Measurements from ENCODE around the gene PPM1A. TPM values are rescaled to one million over a fixed set of nuclear protein-coding genes. Genes with fewer than 3 reads are reported as not detected.

The PPM1A gene
- total and polyA plus RNA-seq, 2 of the 8 experiments (the other 6 are each of a cell fraction or from before 2014, with no cell fraction given), result 14.0 to 51.2 TPM

DNA sequence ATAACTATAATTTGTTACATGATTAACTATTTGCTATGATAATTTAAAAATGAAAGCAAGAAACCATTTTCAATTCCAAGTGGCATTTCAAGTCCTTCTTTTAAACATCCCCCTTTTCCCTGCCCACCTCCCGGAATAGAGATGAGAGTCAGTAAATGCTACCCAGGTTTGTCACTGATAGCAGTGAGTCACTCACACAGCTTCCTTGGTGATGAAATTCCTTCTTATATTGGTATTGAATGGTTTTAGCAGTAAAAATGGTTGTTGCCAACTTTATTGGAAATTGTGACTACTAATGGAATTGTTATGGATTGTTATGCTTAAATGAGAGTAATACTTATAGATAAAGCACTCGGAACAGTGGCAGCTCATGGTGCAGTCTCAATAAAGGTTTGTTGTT is 90.5 kb downstream of the PPM1A start:
- no peak overlapping the region for H3K56ac ChIP-seq (replicated peaks; ENCODE audit: insufficient read length, low read depth, low read length)
- ChIA-PET POLR2A (ENCODE audit: partially characterized antibody) (no interaction called here), CTCF (ENCODE audit: partially characterized antibody) (interaction anchor here (0.9 to 2.9 kb wide), 5 partner anchors 9 to 19 kb away, joined by 3 to 22 read pairs (median 5); no protein-coding TSS in a partner anchor)
- H2BK20ac ChIP-seq (ENCODE audit: low read length), result no peak overlapping the region
- H3K18ac ChIP-seq (ENCODE audit: extremely low read depth, low read length), result no peak overlapping the region
- no peaks in the 10 kb centered on the region for H3K4me1 ChIP-seq (replicated peaks in 1 of 4; ENCODE audit: control insufficient read depth in 3 of 4, insufficient read depth in 4 of 4, low read length in 3 of 4)
- no peak overlapping the region for H2AFZ ChIP-seq (ENCODE audit: low read length)
- H3K27me3 ChIP-seq (replicated peaks in 1 of 4; ENCODE audit: control insufficient read depth in 3 of 4, extremely low read depth in 1 of 4, insufficient read depth in 3 of 4, low read length in 3 of 4), result no peaks in the 10 kb centered on the region
- H3K27ac ChIP-seq (ENCODE audit: low read depth, low read length), result no peak overlapping the region
- WGBS, 2 experiments (ENCODE audit: extremely low coverage in 1 of 2, insufficient coverage in 1 of 2, insufficient read length in 1 of 2, insufficient replicate concordance in 2 of 2, low coverage in 1 of 2, low lambda C conversion rate in 2 of 2, missing lambda C conversion rate in 1 of 2), result 95% methylated on average over 2 of the region's 2 CpGs; no CpG with 5 or more reads in 1 of the 2 experiments
- no peaks in the 10 kb centered on the region for H3K79me2 ChIP-seq (ENCODE audit: control insufficient read depth in 1 of 2, insufficient read depth in 2 of 2, low read length in 2 of 2)
- H3K9me3 ChIP-seq (ENCODE audit: insufficient read depth in 2 of 2, low read depth in 1 of 2, low read length in 1 of 2), result no peaks in the 10 kb centered on the region
- H3K4me2 ChIP-seq (ENCODE audit: insufficient read depth in 1 of 2, low read depth in 2 of 2, low read length in 2 of 2), result no peak overlapping the region
- H4K91ac ChIP-seq (replicated peaks; ENCODE audit: insufficient read length, low read length), result no peak overlapping the region
- no peak overlapping the region for H2BK15ac ChIP-seq (ENCODE audit: low read length)
- DNase-seq (ENCODE audit: low read depth in 1 of 2, low spot score in 2 of 2) (no peak), FAIRE-seq (no peak)
- H2BK120ac ChIP-seq (replicated peaks; ENCODE audit: low read depth, low read length), result no peak overlapping the region
- H3K23ac ChIP-seq (ENCODE audit: insufficient read length), result no peak overlapping the region
- no peaks in the 10 kb centered on the region for H3K79me1 ChIP-seq (ENCODE audit: low read depth, low read length)
- H2AK5ac ChIP-seq (ENCODE audit: low read depth, low read length), result no peak overlapping the region
- TF ChIP-seq SP4 (IDR thresholded peaks at IDR 0.05; ENCODE audit: low read length), result no peak
- TF ChIP-seq TAF1 (IDR thresholded peaks at IDR 0.05; ENCODE audit: low read depth, low read length), result no peak
- no peak for TF ChIP-seq CBX5 (IDR thresholded peaks at IDR 0.05; ENCODE audit: low read depth, low read length)
- no peak for TF ChIP-seq SAP30 (IDR thresholded peaks at IDR 0.05; ENCODE audit: insufficient read depth, insufficient replicate concordance, low read length)
- no peak for TF ChIP-seq JUN (IDR thresholded peaks at IDR 0.05; ENCODE audit: low read depth, low read length)
- TF ChIP-seq TAF7 (optimal IDR thresholded peaks at IDR 0.05; ENCODE audit: borderline replicate concordance, low read depth, low read length), result no peak
- TF ChIP-seq CTBP2 (IDR thresholded peaks at IDR 0.05; ENCODE audit: borderline replicate concordance, insufficient read depth, insufficient read length, low read length), result no peak
- TF ChIP-seq SIN3A (conservative IDR thresholded peaks at IDR 0.05 in 1 of 2, IDR thresholded peaks at IDR 0.05 in 1 of 2; ENCODE audit: low read depth in 1 of 2, low read length in 2 of 2), result no peak
- no peak for TF ChIP-seq YY1 (IDR thresholded peaks at IDR 0.05; ENCODE audit: low read depth, low read length)
- TF ChIP-seq EZH2 (IDR thresholded peaks at IDR 0.05; ENCODE audit: low read depth, low read length, severe bottlenecking), result no peak
- TF ChIP-seq KDM5A (IDR thresholded peaks at IDR 0.05; ENCODE audit: low read length), result no peak
- TF ChIP-seq E2F6 (IDR thresholded peaks at IDR 0.05), result no peak
- no peak overlapping the region for H3K4ac ChIP-seq (replicated peaks; ENCODE audit: insufficient read length, low read depth, low read length)
- H2BK5ac ChIP-seq (ENCODE audit: low read depth, low read length), result no peak overlapping the region
- no peak overlapping the region for H4K8ac ChIP-seq (ENCODE audit: extremely low read depth, insufficient read depth, low read length)
- no peak overlapping the region for H4K5ac ChIP-seq (ENCODE audit: insufficient read length, low read depth, low read length)
- H4K20me1 ChIP-seq (replicated peaks in 1 of 2; ENCODE audit: control insufficient read depth in 1 of 2, insufficient read depth in 2 of 2, low read length in 2 of 2), result no peaks in the 10 kb centered on the region
- no peak overlapping the region for H3K14ac ChIP-seq (ENCODE audit: insufficient read length)
- no peak overlapping the region for H2BK12ac ChIP-seq (ENCODE audit: low read depth, low read length)
- no peaks in the 10 kb centered on the region for H3K36me3 ChIP-seq (ENCODE audit: control insufficient read depth in 2 of 4, insufficient read depth in 4 of 4, low read length in 3 of 4)
- no peaks in the 10 kb centered on the region for H3K23me2 ChIP-seq (ENCODE audit: low read depth, low read length)
- H3K9ac ChIP-seq (replicated peaks in 1 of 4; ENCODE audit: extremely low read depth in 1 of 4, low read depth in 3 of 4, low read length in 3 of 4), result no peak overlapping the region
- no peak overlapping the region for H3K4me3 ChIP-seq (ENCODE audit: extremely low read depth in 1 of 4, insufficient read depth in 2 of 4, low read depth in 3 of 4, low read length in 4 of 4)

Data from H1 (cell line).